HG03558 (cell line): ENCODE results near the gene ACOXL.

ENCODE experiments used
- ATAC-seq: cut with Tn5 transposase; IDR thresholded peaks from one replicate; pipeline ENCODE4 v1.9.1; 2021; ENCODE audit warnings: moderate number of reproducible peaks; ENCODE audit not compliant: unreplicated experiment; ENCODE audit errors: extremely low read depth

ACOXL gene

GRCh38 chr2:110891626-110892025, 159.3 kb downstream of the ACOXL start:
- no peak for ATAC-seq

DNA sequence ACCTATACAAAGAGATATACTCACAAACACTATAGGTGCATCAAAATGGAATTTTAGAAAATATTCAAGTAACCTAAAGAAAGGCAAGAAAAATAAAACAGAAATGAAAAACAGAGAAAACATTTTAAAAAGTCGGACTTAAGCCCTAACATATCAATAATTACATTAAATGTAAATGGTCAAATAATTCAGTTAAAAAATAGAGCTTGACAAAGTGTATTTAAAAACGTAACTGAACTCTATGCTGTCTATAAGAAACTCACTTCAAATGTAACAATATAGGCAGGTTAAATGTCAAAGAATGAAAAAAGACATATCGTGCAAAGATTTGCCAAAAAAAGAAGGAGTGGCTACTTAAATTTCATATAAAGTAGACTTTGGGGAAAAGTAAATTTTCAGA, 163.9 kb downstream of the ACOXL start:
- no peak for ATAC-seq

DNA sequence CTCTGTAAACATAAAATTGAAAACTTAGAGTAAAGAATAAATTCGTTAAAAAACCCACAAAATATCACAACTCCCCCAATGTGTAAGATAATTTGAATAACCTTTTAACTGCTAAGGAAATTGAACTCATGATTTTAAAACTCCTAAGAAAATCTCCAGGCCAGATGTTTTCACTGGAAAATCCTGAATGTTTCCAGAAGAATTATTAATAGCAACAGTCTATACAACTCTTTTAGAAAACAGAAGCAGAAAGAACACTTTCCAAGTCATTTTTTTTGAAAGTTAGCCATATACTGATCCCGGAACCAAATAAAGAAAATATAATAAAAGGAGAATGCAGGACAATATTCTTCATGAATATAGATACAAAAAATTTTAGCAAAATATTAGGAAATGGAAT, 165.6 kb downstream of the ACOXL start:
- ATAC-seq = no peak

GRCh38 chr2:110900191-110900590, 167.8 kb downstream of the ACOXL start:
- ATAC-seq = no peak

GRCh38 chr2:110903548-110903947, 171.2 kb downstream of the ACOXL start:
- no peak for ATAC-seq

DNA sequence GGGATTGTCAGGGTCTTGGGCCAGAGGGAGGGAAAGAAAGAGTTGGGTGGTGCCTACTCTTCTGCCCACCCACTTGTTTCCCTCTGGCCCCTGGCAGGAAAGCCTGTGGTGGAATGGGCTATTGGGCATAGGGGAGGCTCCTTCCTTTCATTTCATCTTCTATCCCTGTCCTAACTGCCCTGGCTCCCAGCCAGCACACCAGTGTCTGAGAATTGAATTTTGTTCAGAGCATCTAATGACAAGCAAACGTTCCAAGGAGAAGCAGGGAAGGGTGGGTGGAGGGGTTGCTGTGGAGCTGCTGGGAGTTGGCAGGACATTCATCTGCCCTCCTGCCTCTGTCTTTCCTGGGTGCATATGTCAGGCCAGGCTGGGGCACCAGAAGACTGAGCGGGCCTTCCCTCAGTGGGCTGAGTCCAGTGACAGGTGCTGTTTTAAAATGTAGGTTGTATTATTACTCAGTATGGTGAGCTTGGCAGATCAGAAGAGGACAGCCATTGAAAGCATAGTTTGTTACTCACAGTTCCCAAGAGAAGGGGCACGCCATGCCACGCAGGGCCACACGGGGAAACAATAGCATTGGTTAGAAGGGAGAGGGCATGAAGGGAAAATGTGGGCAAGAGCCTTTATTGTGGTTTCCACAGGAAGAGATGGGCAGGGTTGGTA, 171.9 kb downstream of the ACOXL start:
- no peak for ATAC-seq

- ATAC-seq = no peak
Measured at GRCh38 chr2:110904779-110905148, 172.4 kb downstream of the ACOXL start.

GRCh38 chr2:110905217-110905616, 172.8 kb downstream of the ACOXL start:
- no peak for ATAC-seq

- ATAC-seq = no peak
Measured at GRCh38 chr2:110906613-110907298, 174.4 kb downstream of the ACOXL start.

GRCh38 chr2:110909501-110909900, 177.1 kb downstream of the ACOXL start:
- ATAC-seq = no peak

DNA sequence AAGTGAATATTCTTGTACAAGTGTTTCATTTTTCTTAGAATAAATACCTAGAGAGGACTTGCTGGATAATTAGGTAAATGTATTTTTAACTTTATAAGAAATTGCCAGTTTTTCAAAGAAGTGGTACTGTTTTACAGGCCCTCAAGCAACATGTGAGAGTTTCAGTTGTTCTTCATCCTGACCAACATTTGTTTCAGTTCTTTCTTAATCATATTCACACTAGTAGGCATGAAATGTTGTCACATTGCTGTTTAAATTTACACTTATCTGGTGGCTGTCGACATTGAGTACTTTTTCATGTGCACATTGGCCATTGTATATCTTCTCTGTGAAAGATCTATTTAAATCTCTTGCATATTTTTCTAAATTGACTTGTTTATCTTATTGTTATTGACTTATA, 178.1 kb downstream of the ACOXL start:
- ATAC-seq = no peak

GRCh38 chr2:110919738-110920137, 187.4 kb downstream of the ACOXL start:
- no peak for ATAC-seq

- ATAC-seq = no peak
Measured at GRCh38 chr2:110925479-110925878, 193.1 kb downstream of the ACOXL start.

DNA sequence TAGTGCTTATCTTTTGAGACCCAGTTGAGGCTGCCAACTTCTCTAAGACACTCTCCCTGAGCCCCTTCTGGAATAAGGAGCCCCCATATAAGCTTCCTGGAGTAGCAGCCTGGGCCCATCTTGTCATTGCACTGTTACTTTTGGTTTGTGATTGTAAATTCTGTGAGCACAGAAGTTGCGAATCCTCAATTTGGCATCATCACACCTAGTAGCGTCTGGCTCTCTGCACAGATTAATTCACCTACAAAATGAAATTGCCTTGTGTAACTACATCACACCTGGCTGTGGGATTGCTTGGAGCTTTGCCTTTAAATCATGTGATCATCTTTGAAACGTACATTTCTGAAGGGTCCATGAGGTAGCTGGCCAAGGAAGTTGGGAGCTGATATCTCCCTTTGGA, 195.2 kb downstream of the ACOXL start:
- no peak for ATAC-seq

DNA sequence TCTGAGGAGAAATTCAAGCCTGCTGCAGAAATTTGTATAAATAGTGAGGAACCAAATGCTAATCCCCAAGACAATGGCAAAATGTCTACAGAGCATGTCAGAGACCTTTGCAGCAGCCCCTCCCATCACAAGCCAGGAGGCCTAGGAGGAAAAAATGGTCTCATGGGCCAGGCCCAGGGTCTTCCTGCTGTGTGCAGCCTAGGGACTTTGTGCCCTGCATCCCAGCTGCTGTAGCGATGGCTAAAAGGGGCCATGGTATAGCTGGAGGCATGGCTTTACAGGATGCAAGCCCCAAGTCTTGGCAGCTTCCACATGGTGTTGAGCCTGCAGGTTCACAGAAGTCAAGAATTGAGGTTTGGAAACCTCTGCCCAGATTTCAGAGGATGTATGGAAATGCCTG, 197.2 kb downstream of the ACOXL start:
- no peak for ATAC-seq

- ATAC-seq = no peak
Measured at GRCh38 chr2:110931648-110932047, 199.3 kb downstream of the ACOXL start.

- no peak for ATAC-seq
Measured at GRCh38 chr2:110933420-110933819, 201.0 kb downstream of the ACOXL start.

DNA sequence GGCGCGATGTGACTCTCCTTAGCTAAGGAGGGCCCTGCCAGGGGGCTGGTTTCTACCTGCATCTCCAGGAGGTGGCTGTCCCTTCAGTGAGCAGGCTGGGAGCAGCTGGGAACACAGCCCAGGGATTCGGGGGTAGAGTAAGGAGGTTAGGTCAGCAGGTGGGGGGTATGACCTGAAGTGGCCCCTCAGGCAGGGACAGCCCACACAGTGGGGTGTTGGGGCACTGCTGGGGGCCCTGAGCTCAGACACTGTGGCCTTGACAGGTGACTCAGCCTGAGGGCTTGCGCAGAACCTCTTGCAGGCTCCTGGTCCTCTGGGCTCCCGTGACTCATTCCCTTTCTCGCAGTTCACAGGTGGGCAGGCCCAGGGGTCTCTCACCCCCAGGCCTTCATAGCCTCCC, 202.6 kb downstream of the ACOXL start:
- ATAC-seq = no peak

DNA sequence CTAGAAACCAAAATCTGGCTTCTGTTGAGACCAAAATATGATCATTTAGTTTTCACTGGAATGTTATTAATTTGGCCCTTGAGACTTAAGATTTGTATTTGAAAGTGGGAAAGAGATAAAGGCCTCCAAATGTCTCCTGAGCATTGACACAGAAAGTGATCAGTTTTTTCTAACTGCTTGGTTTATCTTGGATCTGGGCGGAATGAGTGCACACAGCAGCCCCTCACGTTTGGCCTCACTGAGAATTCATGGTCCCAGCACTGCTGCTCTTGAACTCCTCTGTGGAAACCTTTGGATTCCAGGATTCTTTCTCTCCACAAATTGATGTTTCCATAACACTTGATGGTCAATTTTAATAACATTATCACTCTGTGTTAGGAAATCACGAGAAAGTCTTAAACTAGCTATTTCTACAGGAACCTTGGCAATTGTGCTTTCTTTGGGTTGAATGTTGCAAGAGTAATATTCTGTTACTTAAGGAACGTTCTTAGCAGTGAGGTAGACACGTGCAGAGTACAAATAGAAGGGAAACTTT, 208.1 kb downstream of the ACOXL start:
- no peak for ATAC-seq

DNA sequence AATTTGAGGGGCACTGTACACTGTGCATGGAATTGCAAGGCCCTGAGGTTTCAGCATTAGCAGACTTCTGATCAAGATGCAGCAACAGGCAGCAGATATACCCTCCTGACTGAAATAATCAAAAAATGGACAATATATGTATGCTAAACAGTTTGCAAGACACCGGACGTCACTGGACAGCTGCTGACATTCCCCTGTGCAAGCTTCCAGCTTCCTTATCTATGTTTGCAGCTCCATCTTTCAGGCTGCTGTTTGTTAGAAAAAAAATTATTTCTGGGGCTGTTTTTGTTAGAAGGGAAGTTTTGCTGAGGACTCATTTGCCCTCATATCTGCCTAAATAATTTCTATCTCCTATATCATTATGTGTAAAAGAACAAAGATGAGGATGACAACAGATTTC, 208.9 kb downstream of the ACOXL start:
- no peak for ATAC-seq

GRCh38 chr2:110943070-110943634, 210.8 kb downstream of the ACOXL start:
- ATAC-seq = no peak

GRCh38 chr2:110946902-110947301, 214.5 kb downstream of the ACOXL start:
- no peak for ATAC-seq
